ENCODE measurements around the gene REPS2.
A peak's percentile ranks its signal among the peaks of the same experiment; 100 is the strongest.

Gene REPS2

DNA sequence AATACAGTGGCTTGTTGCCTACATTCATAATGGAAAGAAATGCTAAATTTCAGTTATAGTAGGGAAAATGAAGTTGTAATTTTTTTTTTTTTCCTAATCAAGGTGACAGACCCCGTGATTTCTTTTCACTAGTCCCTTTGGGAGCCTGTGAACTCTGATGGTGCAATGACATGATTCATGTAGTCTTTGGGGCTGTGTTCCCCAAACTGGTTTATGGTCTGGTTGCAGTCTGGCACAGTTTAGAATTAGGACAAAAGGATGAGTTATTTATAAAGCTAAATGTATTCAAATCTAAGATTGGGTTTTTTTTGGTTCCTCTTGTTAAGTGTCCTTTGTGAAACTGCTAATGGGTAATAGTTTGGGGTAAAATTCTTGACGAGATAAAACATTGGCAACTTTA lies 66.0 kb downstream of the REPS2 start:
- TF ChIP-seq, protein P1, sequence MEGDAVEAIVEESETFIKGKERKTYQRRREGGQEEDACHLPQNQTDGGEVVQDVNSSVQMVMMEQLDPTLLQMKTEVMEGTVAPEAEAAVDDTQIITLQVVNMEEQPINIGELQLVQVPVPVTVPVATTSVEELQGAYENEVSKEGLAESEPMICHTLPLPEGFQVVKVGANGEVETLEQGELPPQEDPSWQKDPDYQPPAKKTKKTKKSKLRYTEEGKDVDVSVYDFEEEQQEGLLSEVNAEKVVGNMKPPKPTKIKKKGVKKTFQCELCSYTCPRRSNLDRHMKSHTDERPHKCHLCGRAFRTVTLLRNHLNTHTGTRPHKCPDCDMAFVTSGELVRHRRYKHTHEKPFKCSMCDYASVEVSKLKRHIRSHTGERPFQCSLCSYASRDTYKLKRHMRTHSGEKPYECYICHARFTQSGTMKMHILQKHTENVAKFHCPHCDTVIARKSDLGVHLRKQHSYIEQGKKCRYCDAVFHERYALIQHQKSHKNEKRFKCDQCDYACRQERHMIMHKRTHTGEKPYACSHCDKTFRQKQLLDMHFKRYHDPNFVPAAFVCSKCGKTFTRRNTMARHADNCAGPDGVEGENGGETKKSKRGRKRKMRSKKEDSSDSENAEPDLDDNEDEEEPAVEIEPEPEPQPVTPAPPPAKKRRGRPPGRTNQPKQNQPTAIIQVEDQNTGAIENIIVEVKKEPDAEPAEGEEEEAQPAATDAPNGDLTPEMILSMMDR (IDR thresholded peaks at IDR 0.05) = no peak
- no peak overlapping the region for H3K27ac Mint-ChIP-seq

DNA sequence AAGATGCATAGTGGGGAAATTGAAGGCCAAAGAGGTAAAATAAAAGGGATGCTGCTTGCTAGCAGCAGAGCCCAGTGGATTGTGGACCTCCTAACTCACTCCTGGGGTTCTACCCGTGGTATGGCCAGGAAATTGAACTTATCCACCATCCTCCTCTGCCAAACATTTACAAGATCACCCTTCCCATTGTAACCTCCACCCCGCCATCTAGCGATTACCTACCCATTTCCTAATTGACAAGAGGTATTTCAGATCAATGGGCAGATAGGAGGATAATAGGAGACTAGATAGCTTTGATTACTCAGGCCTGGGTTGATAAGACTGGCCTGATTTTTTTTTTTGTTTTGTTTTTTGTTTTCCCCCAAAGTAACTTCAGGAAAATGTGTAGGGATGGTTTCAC lies 67.8 kb downstream of the REPS2 start:
- Mint-ChIP-seq H3K27ac (no peak overlapping the region), H3K9me3 (no peaks in the 10 kb centered on the region), H3K4me1 (no peaks in the 10 kb centered on the region), H3K36me3 (ENCODE audit: low read depth) (no peaks in the 10 kb centered on the region), H3K27me3 (ENCODE audit: low read depth, poor library complexity) (peaks cover 7% of the 10 kb centered on the region), H3K4me3 (no peak overlapping the region)
- TF ChIP-seq, protein P1 (IDR thresholded peaks at IDR 0.05) = no peak
- DNase-seq = no peak

More for the DNA sequence above, 66.0 kb downstream of the REPS2 start:
- Mint-ChIP-seq H3K36me3 (ENCODE audit: low read depth) (no peaks in the 10 kb centered on the region), H3K4me1 (no peaks in the 10 kb centered on the region), H3K9me3 (no peaks in the 10 kb centered on the region), H3K4me3 (no peak overlapping the region), H3K27me3 (ENCODE audit: low read depth, poor library complexity) (peaks cover 7% of the 10 kb centered on the region)
- no peak for DNase-seq

DNA sequence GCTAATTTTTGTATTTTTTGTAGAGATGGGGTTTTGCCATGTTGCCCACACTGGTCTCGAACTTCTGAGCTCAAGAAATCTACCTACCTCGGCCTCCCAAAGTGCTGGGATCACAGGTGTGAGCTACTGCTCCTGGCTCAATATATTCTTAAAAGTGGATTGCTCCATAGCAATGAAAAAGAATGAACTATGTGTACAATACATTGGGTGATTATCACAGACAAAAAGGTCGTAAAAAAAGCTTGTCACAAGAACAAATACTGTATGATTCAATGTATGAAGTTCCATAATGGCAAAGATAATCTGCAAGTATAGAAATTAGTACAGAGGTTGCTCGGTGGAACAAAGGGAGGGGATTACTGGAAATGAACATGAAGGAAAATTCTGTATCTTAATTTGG lies 70.7 kb downstream of the REPS2 start:
- H3K9me3 Mint-ChIP-seq = no peaks in the 10 kb centered on the region
- peaks cover 4% of the 10 kb centered on the region for H3K27me3 Mint-ChIP-seq (ENCODE audit: low read depth, poor library complexity)
- no peaks in the 10 kb centered on the region for H3K4me1 Mint-ChIP-seq
- no peak for DNase-seq
- no peak overlapping the region for H3K4me3 Mint-ChIP-seq
- no peaks in the 10 kb centered on the region for H3K36me3 Mint-ChIP-seq (ENCODE audit: low read depth)
- no peak overlapping the region for H3K27ac Mint-ChIP-seq
- TF ChIP-seq, protein P1 (IDR thresholded peaks at IDR 0.05) = no peak

DNA sequence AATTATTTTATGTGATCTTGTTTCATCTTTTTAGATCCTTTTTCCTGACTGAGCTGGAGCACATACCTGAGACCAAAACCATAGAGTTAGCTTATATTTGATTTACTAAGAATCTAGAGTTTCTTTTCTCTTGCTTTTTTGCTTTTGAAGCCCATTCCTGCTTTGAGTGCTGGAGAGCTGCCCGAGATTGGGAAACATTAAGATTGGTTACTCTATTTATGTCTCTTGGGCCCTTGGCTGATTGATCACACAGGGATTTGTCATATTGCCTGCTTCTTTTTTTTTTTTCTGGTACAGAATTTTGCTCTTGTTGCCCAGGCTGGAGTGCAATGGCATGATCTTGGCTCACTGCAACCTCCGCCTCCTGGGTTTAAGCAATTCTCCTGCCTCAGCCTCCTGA lies 73.9 kb downstream of the REPS2 start:
- Mint-ChIP-seq H3K4me3 (no peak overlapping the region), H3K4me1 (peaks cover 17% of the 10 kb centered on the region), H3K27ac (peak overlapping the region; percentile 17), H3K36me3 (ENCODE audit: low read depth) (no peaks in the 10 kb centered on the region), H3K27me3 (ENCODE audit: low read depth, poor library complexity) (peaks cover 7% of the 10 kb centered on the region), H3K9me3 (no peaks in the 10 kb centered on the region)
- TF ChIP-seq, protein P1 (IDR thresholded peaks at IDR 0.05) = no peak
- no peak for DNase-seq

DNA sequence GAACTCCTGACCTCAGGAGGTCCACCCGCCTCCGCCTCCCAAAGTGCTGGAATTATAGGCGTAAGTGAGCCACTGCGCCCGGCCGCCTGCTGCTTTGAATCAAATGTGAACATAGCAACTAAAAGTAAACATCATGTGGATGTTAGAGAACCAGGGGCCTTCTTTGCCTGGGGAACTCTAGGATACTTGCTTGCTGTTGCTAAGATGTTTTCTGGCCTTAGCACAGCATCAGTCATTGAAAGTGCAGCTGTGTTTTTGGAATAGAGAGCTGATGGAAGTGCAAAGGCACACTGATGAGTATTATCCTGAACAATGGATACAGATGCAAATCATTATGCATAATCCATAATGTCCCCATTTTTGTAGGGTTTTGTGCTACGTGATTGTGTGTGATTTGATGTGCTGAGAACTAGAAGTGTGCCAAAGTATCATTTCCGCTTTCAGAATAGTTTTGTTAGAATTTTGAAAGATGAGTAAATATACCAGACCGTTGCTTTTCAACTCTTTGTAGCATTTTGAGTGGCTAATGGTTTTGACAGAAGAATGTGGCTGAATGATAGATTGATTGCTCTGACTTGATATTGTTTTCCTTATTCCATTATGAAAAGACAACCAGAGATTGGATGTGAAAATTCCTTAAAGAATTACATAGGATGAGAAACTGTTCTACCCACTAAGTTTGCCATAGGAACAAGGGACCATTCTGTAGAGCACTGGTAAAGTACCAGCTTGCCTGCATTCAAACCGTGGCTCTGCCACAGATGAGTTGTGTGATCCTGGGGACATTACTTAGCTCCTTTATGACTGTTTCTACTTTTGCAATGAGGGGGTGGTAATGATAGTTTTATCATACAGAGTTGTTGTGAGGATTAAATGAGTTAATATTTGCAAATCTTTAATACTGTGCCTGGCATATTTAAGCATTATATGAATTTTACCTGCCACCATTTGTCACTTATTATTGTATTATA lies 74.7 kb downstream of the REPS2 start:
- Mint-ChIP-seq H3K27ac (no peak overlapping the region), H3K36me3 (ENCODE audit: low read depth) (no peaks in the 10 kb centered on the region), H3K4me1 (peaks cover 24% of the 10 kb centered on the region), H3K27me3 (ENCODE audit: low read depth, poor library complexity) (peaks cover 7% of the 10 kb centered on the region), H3K4me3 (no peak overlapping the region), H3K9me3 (no peaks in the 10 kb centered on the region)
- TF ChIP-seq, protein P1 (IDR thresholded peaks at IDR 0.05) = no peak
- no peak for DNase-seq

All from nephron progenitor cell (in vitro differentiated cells).